BLaER1 (cell line): ENCODE data around the gene LBX1.

Experiments used
- H3K27ac ChIP-seq: shearing (Covaris generic); formaldehyde crosslinking; 2 replicates; pipeline ENCODE4 v1.8.1; 2022
- H3K27me3 ChIP-seq: shearing (Covaris generic); formaldehyde crosslinking; 2 replicates; pipeline ENCODE4 v1.8.1; 2022
- H3K36me3 ChIP-seq: shearing (Covaris generic); formaldehyde crosslinking; 2 replicates; pipeline ENCODE4 v1.8.1; 2022
- H3K4me1 ChIP-seq: shearing (Covaris generic); formaldehyde crosslinking; 2 replicates; pipeline ENCODE4 v1.8.1; 2022
- H3K4me2 ChIP-seq: shearing (Covaris generic); formaldehyde crosslinking; 2 replicates; pipeline ENCODE4 v1.8.1; 2022
- H3K4me3 ChIP-seq: shearing (Covaris generic); formaldehyde crosslinking; 2 replicates; pipeline ENCODE4 v1.8.1; 2022
- H3K9ac ChIP-seq: shearing (Covaris generic); formaldehyde crosslinking; 2 replicates; pipeline ENCODE4 v1.8.1; 2022
- H3K9me3 ChIP-seq: shearing (Covaris generic); formaldehyde crosslinking; 2 replicates; pipeline ENCODE4 v1.8.1; 2022
- H4K20me1 ChIP-seq: shearing (Covaris generic); formaldehyde crosslinking; 2 replicates; pipeline ENCODE4 v1.8.1; 2022
- Cebpa-rat ChIP-seq: shearing (Covaris generic); IDR thresholded peaks from 2 replicates; pipeline ENCODE4 v1.8.1; 2022

Gene LBX1, protein sequence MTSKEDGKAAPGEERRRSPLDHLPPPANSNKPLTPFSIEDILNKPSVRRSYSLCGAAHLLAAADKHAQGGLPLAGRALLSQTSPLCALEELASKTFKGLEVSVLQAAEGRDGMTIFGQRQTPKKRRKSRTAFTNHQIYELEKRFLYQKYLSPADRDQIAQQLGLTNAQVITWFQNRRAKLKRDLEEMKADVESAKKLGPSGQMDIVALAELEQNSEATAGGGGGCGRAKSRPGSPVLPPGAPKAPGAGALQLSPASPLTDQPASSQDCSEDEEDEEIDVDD

DNA sequence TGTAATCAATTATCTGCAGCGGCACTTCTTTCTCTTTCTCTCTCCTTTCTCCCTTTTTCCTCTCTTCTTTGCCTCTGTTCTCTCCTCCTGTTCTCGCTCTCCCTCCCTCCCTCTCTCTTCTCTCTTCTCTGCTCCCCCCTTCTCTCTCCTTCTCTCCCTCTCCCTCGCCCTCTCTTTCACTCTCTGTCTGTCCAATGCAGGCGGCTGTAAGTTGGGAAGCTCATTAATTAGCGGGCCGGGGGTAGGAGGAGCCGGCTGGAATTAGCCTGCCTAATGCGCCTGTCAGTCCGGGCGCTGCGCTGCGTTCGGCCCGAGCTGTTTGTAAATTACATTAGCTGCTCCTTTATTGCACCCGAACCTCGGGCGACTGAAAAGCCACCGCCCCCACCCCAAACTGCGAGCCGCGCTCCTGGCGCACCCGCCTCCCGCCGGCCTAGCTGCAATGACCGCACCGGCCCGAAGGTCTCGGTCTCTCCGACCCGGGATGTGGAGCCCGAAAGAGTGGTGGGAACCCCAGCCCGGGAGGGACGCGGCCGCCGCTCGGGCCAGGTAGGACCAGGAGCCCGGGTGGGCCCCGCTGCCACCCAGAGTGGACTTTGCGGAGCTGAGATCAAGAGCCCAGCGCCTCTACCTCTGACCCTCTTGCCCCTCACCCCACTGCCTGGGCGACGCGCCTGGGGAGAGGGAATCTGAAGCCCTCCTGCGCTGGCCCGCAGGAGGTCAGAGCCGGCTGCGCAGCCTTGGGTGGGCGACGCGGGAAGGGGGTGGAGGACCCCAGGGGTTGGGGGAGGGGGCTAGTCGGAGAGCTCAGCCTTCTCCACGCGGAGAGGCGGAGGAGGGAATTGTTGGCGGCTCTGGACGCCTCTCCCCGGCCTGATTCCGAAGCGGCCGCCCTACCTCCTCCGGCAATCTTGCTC is at the start of gene LBX1:
Gene LBX1 (minus strand): TSS at position 198 of the 917 bp plus-strand sequence. CDS start 648 bp downstream, outside the sequence.
- peaks cover 100% of the 10 kb centered on the region for H4K20me1 ChIP-seq
- peaks cover 23% of the 10 kb centered on the region for H3K9me3 ChIP-seq
- TF ChIP-seq Cebpa-rat: no peak
- no peaks in the 10 kb centered on the region for H3K36me3 ChIP-seq
- no peaks in the 10 kb centered on the region for H3K4me1 ChIP-seq
- H3K9ac ChIP-seq: no peak within 1 kb of the TSS
- H3K4me3 ChIP-seq: no peak within 1 kb of the TSS
- peaks cover 100% of the 10 kb centered on the region for H3K27me3 ChIP-seq
- peak within 1 kb of the TSS; percentile 7; the same call in 1 of the 2 replicates for H3K4me2 ChIP-seq
- H3K27ac ChIP-seq: no peak within 1 kb of the TSS

DNA sequence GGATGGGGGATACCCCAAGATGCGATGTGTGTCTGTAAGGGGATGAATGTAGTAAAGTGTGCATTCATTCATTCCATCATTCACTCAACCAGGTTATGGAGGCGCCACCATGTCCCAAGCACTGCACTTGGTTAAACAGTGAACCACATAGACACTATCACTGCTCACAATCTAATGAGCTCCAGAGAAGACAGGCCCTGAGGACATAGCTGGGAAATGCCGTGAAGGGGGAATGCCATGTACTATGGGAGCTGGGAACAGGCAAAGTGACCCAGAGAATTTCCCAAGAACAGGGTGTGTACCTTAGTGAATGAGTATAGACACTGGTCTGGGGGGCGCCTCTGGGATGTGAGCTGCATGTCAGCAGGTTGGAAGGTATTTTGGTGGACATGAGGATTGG is 44.5 kb upstream of the LBX1 start:
- TF ChIP-seq Cebpa-rat: no peak
- no peaks in the 10 kb centered on the region for H4K20me1 ChIP-seq
- no peak overlapping the region for H3K4me3 ChIP-seq
- no peak overlapping the region for H3K27ac ChIP-seq
- H3K4me1 ChIP-seq: no peaks in the 10 kb centered on the region
- no peaks in the 10 kb centered on the region for H3K9me3 ChIP-seq
- H3K4me2 ChIP-seq: no peak overlapping the region
- no peaks in the 10 kb centered on the region for H3K36me3 ChIP-seq
- H3K9ac ChIP-seq: no peak overlapping the region
- H3K27me3 ChIP-seq: no peaks in the 10 kb centered on the region

DNA sequence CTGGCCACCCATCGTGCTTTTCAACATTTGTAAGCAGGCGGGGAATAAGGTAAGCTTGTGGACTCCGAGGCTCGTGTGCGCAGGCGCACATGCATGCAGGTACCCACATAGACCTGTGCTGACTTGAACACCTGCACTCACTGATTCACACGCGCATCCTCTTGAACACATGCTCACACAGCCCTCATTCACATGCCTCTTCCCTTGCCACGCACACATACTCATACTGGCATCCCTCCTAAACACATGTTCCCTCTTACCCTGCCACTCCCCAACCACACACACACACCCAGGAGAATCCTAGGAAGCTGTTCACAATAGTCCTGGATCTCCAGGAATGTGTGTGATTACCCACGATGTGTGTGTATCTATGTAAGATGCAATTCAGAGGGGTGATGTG is 44.1 kb upstream of the LBX1 start:
- Histone ChIP-seq H3K27ac (no peak overlapping the region), H3K9me3 (no peaks in the 10 kb centered on the region), H3K4me2 (no peak overlapping the region), H4K20me1 (no peaks in the 10 kb centered on the region), H3K9ac (no peak overlapping the region), H3K4me1 (no peaks in the 10 kb centered on the region), H3K36me3 (no peaks in the 10 kb centered on the region), H3K4me3 (no peak overlapping the region), H3K27me3 (no peaks in the 10 kb centered on the region)
- no peak for TF ChIP-seq Cebpa-rat

DNA sequence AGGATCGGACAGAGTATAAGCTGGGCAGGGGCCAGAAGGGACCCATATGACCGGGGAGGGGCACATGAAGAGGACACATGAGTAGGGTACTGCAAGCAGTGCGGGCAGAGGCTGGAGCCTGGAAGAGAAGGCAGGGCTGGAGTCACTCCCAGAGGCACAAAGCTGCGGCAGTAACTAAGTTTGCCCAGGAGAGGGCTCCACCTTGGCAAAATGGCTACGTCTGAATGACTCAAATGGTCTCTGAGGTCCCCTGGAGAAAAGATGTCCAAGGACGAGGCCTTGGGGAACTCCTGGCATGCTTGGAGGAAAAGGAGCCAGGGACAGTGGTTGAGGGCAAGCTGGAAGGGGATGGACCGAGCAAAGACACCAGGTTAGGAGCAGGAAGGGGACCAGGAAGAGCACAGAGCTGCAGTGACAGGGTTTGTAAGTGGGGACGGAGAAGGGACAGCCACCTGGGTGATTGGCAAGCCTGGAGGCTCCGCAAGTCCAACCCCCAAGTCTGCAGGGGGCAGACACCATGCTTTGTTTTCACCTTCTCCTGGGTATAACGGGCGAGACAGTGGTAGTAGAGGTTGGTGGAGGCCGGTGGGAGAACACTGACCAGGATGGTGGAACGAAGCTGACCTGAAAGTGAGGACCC is 43.1 kb upstream of the LBX1 start:
- H3K4me1 ChIP-seq: no peaks in the 10 kb centered on the region
- no peaks in the 10 kb centered on the region for H4K20me1 ChIP-seq
- H3K4me2 ChIP-seq: no peak overlapping the region
- no peak overlapping the region for H3K27ac ChIP-seq
- H3K9me3 ChIP-seq: no peaks in the 10 kb centered on the region
- H3K4me3 ChIP-seq: no peak overlapping the region
- no peak overlapping the region for H3K9ac ChIP-seq
- H3K27me3 ChIP-seq: no peaks in the 10 kb centered on the region
- no peaks in the 10 kb centered on the region for H3K36me3 ChIP-seq
- no peak for TF ChIP-seq Cebpa-rat

DNA sequence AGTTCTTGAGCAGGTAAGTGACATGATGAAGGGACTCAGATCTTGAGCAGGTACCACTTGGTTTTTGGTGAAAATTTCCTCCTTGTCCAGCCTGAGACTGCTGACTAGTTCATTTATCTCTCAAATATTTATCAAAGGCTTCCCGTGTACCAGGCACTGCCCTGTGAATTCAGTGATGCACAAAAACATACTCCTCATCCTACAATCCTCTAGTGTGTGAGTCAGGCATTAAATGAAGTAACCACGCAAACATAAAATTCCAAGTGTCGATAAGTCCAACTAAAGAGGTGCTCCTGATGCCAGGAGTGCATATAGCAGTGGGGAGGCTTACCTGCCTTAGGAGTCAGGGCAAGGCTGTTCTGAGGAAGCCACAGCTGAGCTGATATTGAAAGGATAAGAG is 41.5 kb upstream of the LBX1 start:
- Histone ChIP-seq H3K9me3 (no peaks in the 10 kb centered on the region), H3K4me2 (no peak overlapping the region), H3K4me3 (no peak overlapping the region), H3K36me3 (no peaks in the 10 kb centered on the region), H3K9ac (no peak overlapping the region), H3K27me3 (no peaks in the 10 kb centered on the region), H3K4me1 (no peaks in the 10 kb centered on the region), H3K27ac (no peak overlapping the region), H4K20me1 (no peaks in the 10 kb centered on the region)
- no peak for TF ChIP-seq Cebpa-rat

DNA sequence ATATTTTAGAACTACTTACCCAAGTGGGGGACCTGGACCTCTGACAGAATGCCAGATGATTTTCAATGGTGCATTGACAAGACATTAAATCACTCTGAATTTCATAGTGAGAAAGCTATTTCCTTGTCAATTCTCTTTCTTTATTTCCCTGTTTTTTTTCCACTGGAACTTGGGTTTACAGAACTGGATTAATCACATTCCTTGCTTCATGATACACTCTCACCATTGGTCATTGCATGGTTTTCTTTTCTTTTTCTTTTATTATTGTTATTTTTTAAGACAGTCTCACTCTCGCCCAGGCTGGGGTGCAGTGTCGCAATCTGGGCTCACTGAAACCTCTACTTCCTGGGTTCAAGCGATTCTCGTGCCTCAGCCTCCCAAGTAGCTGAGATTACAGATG is 38.5 kb upstream of the LBX1 start:
- Histone ChIP-seq H3K36me3 (no peaks in the 10 kb centered on the region), H3K9ac (no peak overlapping the region), H3K27me3 (no peaks in the 10 kb centered on the region), H3K4me2 (no peak overlapping the region), H4K20me1 (no peaks in the 10 kb centered on the region), H3K27ac (no peak overlapping the region), H3K9me3 (no peaks in the 10 kb centered on the region), H3K4me3 (no peak overlapping the region), H3K4me1 (no peaks in the 10 kb centered on the region)
- TF ChIP-seq Cebpa-rat: no peak

DNA sequence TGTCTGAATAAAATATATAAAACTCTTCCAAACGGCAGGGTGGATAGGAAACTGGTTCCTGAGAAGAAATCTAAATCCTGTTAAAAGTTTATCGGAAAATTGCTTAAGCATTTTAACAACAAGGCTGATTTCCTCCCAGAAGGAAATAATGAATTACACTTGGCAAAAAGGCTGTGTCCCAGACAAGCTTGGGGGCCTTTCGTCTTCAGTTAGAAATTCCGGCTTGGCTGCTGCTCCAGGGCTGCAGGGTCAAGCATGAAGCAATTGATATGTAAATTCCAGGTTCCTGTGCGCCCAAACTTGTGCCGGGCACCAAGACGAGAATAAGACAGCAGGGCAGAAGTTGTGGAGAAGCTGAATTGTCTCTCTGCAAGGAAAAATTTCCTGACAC is 38.0 kb upstream of the LBX1 start:
- Histone ChIP-seq H4K20me1 (no peaks in the 10 kb centered on the region), H3K27ac (no peak overlapping the region), H3K9ac (no peak overlapping the region), H3K27me3 (no peaks in the 10 kb centered on the region), H3K36me3 (no peaks in the 10 kb centered on the region), H3K4me2 (no peak overlapping the region), H3K4me3 (no peak overlapping the region), H3K9me3 (no peaks in the 10 kb centered on the region), H3K4me1 (no peaks in the 10 kb centered on the region)
- no peak for TF ChIP-seq Cebpa-rat

DNA sequence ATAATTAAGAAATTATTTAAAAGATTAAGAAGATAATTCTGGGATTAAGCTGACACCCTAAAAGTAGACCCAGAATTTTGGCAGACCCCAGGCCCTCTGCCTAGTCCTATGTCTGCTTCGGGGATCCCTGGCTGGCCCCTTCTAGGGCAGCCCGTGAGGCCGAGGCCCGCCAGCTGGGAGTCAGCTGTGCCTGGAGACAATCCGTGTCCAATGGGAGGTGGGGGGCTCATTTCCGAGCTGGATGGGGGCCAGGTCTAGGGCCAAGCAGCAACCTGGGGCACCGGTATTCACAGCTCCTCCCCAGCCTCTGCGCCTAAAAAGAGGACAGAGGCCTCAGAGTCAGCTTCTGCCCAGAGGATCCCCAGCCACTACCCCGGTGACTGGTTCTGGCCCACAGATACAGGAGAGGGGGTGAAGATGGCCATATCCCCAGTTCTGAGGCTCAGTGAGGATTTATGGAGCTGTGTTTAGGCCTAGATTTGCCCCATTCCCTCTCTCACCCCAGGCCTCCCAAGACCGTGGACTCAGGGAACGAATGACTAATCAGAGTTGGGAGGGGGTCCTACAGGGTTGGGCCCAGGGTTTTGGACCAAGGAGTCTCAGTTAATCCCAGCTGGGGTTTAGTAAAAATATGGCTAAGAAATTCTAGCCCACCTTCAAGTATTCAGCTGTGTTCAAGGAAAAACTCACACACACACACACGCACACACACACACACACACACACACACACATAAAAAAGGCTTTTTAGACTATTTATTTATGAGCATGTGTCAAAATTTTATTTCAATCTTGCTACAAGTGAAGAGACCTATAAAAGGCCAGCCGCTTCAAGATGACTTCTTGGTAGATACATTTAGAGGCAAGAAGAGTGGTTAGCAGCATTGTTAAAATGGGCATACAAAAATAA is 37.4 kb upstream of the LBX1 start:
- TF ChIP-seq Cebpa-rat: no peak
- Histone ChIP-seq H3K9me3 (no peaks in the 10 kb centered on the region), H3K27me3 (no peaks in the 10 kb centered on the region), H3K4me3 (no peak overlapping the region), H3K4me2 (no peak overlapping the region), H4K20me1 (no peaks in the 10 kb centered on the region), H3K27ac (no peak overlapping the region), H3K4me1 (no peaks in the 10 kb centered on the region), H3K9ac (no peak overlapping the region), H3K36me3 (no peaks in the 10 kb centered on the region)

DNA sequence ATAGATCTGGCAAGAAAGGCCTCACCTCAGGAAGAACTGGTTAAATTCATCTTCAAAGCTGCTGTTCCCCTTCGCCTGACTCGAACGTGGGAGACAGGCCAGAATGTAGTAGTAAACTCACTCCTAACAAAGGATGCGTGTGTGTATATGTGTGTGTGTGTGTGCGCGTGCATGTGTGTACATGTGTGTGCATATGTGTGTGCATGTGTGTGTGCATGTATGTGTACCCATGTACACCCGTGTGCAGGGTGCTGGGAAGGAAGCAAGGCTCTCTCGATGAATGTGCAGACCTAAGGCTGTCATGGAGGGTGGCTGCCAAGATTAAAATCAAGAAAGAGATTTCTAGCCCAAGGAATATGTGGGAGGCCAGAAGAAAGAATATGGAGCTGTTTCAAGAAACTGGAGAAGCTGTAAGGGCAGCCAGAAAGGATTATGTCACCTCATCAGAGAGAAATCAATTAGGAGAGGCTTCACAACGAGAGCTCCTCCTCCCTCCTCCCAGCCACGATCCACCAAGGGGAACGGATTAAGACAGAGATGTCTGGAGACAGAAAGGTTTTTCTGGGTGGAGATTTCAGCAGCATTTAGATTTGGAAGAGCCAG is 34.0 kb upstream of the LBX1 start:
- no peak overlapping the region for H3K9ac ChIP-seq
- H3K4me3 ChIP-seq: no peak overlapping the region
- H3K27ac ChIP-seq: no peak overlapping the region
- H3K4me2 ChIP-seq: no peak overlapping the region
- no peak for TF ChIP-seq Cebpa-rat
- H4K20me1 ChIP-seq: no peaks in the 10 kb centered on the region
- H3K9me3 ChIP-seq: peaks cover 8% of the 10 kb centered on the region
- no peaks in the 10 kb centered on the region for H3K27me3 ChIP-seq
- no peaks in the 10 kb centered on the region for H3K4me1 ChIP-seq
- no peaks in the 10 kb centered on the region for H3K36me3 ChIP-seq
